SK-N-SH (cell line): ENCODE data around the gene ZPR1. TPM values are rescaled to one million over a fixed set of nuclear protein-coding genes. Genes with fewer than 3 reads are reported as not detected.

Source experiments
- CTCF ChIA-PET: fragments of 300-600, 350-600 bp; formaldehyde crosslinking; extraction: SDS; loops from one replicate; lab custom pipeline; 2021; lab: Yijun Ruan, JAX
- POLR2A ChIA-PET: fragments of 350-600 bp; sonication (Branson Sonifier 250); formaldehyde crosslinking; extraction: SDS; loops from one replicate; lab custom pipeline; 2020; ENCODE audit warnings: antibody characterized with exemption, inconsistent platforms; lab: Yijun Ruan, JAX
- DNase-seq: peaks from one replicate; pipeline ENCODE4 v3.0.0; 2012
- H2AFZ ChIP-seq: fragments of 200-600 bp; sonication (generic); 2 replicates; pipeline ENCODE4 v1.8.1; 2016; ENCODE audit warnings: antibody characterized with exemption, mild to moderate bottlenecking, low read depth
- H3F3A ChIP-seq: fragments of 200-600 bp; sonication (generic); replicated peaks from 2 replicates; pipeline ENCODE3; 2016; ENCODE audit warnings: antibody characterized with exemption, mild to moderate bottlenecking; ENCODE audit not compliant: insufficient read depth
- H3K27ac ChIP-seq, 2 experiments: fragments of 200-500 bp in 1 of 2; fragments of 200-600 bp in 1 of 2; sonication (Bioruptor generic) in 1 of 2; sonication (generic), shearing (Covaris generic) in 1 of 2; 2 replicates each; pipeline versions ENCODE4 v1.5.1 to v1.6.1; 2014 to 2016; ENCODE audit warnings: low read depth in 2 of 2, inconsistent platforms in 1 of 2, low read length in 1 of 2, mild to moderate bottlenecking in 1 of 2, mixed read lengths in 1 of 2
- H3K27me3 ChIP-seq: fragments of 200-600 bp; sonication (generic), shearing (Covaris generic); 2 replicates; pipeline ENCODE4 v1.6.1; 2016; ENCODE audit warnings: mixed run types; ENCODE audit not compliant: insufficient read depth
- H3K36me3 ChIP-seq, 2 experiments: fragments of 200-500 bp in 1 of 2; fragments of 200-600 bp in 1 of 2; sonication (Bioruptor generic) in 1 of 2; sonication (generic) in 1 of 2; replicated peaks in 1 of 2; 2 replicates each; pipeline versions ENCODE3 to v1.5.1; 2014 to 2016; ENCODE audit warnings: low read length in 1 of 2, mild to moderate bottlenecking in 1 of 2; ENCODE audit not compliant: insufficient read depth in 2 of 2, control insufficient read depth in 1 of 2
- H3K4me1 ChIP-seq, 2 experiments: fragments of 200-500 bp in 1 of 2; fragments of 200-600 bp in 1 of 2; sonication (Bioruptor generic) in 1 of 2; sonication (generic), shearing (Covaris generic) in 1 of 2; 2 replicates each; pipeline versions ENCODE4 v1.5.1 to v1.6.1; 2014 to 2016; ENCODE audit warnings: low read depth in 1 of 2, low read length in 1 of 2, mixed run types in 1 of 2; ENCODE audit not compliant: insufficient read depth in 2 of 2, control insufficient read depth in 1 of 2
- H3K4me2 ChIP-seq: fragments of 200-600 bp; sonication (generic), shearing (Covaris generic); 2 replicates; pipeline ENCODE4 v1.6.1; 2017; ENCODE audit warnings: mixed run types
- H3K4me3 ChIP-seq, 2 experiments: fragments of 200-500 bp in 1 of 2; fragments of 200-600 bp in 1 of 2; sonication (Bioruptor generic) in 1 of 2; sonication (generic), shearing (Covaris generic) in 1 of 2; 2 replicates each; pipeline versions ENCODE4 v1.5.1 to v1.8.1; 2014 to 2016; ENCODE audit warnings: low read depth in 2 of 2, inconsistent platforms in 1 of 2, low read length in 1 of 2, mild to moderate bottlenecking in 1 of 2, mixed read lengths in 1 of 2, moderate library complexity in 1 of 2
- H3K79me2 ChIP-seq: fragments of 200-600 bp; sonication (generic); 2 replicates; pipeline ENCODE4 v1.8.1; 2017; ENCODE audit warnings: mild to moderate bottlenecking; ENCODE audit not compliant: insufficient read depth
- H3K9ac ChIP-seq: fragments of 200-600 bp; sonication (generic); 2 replicates; pipeline ENCODE4 v1.6.1; 2017; ENCODE audit warnings: mixed run types
- H3K9me2 ChIP-seq: fragments of 200-600 bp; sonication (generic); 2 replicates; pipeline ENCODE4 v1.6.1; 2017; ENCODE audit warnings: mixed run types
- H3K9me3 ChIP-seq: fragments of 200-600 bp; sonication (generic); 2 replicates; pipeline ENCODE4 v1.6.1; 2017; ENCODE audit warnings: mixed run types, mild to moderate bottlenecking, moderate library complexity
- H4K20me1 ChIP-seq: fragments of 200-600 bp; sonication (generic); 2 replicates; pipeline ENCODE4 v1.6.1; 2017; ENCODE audit warnings: mild to moderate bottlenecking, mixed run types; ENCODE audit not compliant: insufficient read depth
- CHD2 ChIP-seq: fragments of 150-350 bp; IDR thresholded peaks from 2 replicates; pipeline ENCODE4 v1.6.1; 2018; ENCODE audit warnings: low read length; ENCODE audit not compliant: partially characterized antibody
- ELF1 ChIP-seq: IDR thresholded peaks from 2 replicates; pipeline ENCODE4 v1.4.0; 2012
- EZH2phosphoT487 ChIP-seq: fragments of 200-600 bp; sonication (generic); IDR thresholded peaks from 2 replicates; pipeline ENCODE4 v1.6.1; 2017; ENCODE audit warnings: low read depth, mixed run types, mild to moderate bottlenecking, antibody characterized with exemption, moderate library complexity, borderline replicate concordance
- GABPA ChIP-seq: IDR thresholded peaks from 2 replicates; pipeline ENCODE4 v1.4.0; 2012; ENCODE audit warnings: low read depth, mild to moderate bottlenecking
- GATA2 ChIP-seq: sonication (generic); formaldehyde crosslinking; IDR thresholded peaks from 2 replicates; pipeline ENCODE4 v1.5.0; 2020; ENCODE audit warnings: mild to moderate bottlenecking, missing genetic modification reagents
- JUND ChIP-seq: IDR thresholded peaks from 2 replicates; pipeline ENCODE4 v1.4.0; 2012
- NFIC ChIP-seq: IDR thresholded peaks from 2 replicates; pipeline ENCODE4 v1.4.0; 2012; ENCODE audit warnings: borderline replicate concordance
- NRF1 ChIP-seq: IDR thresholded peaks from 2 replicates; pipeline ENCODE4 v1.6.1; 2012; ENCODE audit warnings: low read depth, mild to moderate bottlenecking, low read length
- RAD21 ChIP-seq: IDR thresholded peaks from 2 replicates; pipeline ENCODE4 v1.6.1; 2012; ENCODE audit warnings: mild to moderate bottlenecking, low read length
- RCOR1 ChIP-seq: fragments of 150-350 bp; IDR thresholded peaks from 2 replicates; pipeline ENCODE4 v1.6.1; 2017; ENCODE audit warnings: antibody characterized with exemption, low read length
- RFX5 ChIP-seq: IDR thresholded peaks from 2 replicates; pipeline ENCODE4 v1.6.1; 2012; ENCODE audit warnings: mild to moderate bottlenecking, improper control_type of control experiment, low read length
- RXRA ChIP-seq: IDR thresholded peaks from 2 replicates; pipeline ENCODE4 v1.4.0; 2012; ENCODE audit warnings: low read depth, mild to moderate bottlenecking, borderline replicate concordance
- SIN3A ChIP-seq: IDR thresholded peaks from 2 replicates; pipeline ENCODE4 v1.6.1; 2012; ENCODE audit warnings: low read depth, mild to moderate bottlenecking, low read length, moderate library complexity, borderline replicate concordance
- SMC3 ChIP-seq: IDR thresholded peaks from 2 replicates; pipeline ENCODE4 v1.6.1; 2012; ENCODE audit warnings: low read depth, low read length, improper control_type of control experiment
- TAF1 ChIP-seq: IDR thresholded peaks from 2 replicates; pipeline ENCODE4 v1.6.1; 2012; ENCODE audit warnings: low read depth, mild to moderate bottlenecking, low read length, moderate library complexity, borderline replicate concordance
- TCF12 ChIP-seq: IDR thresholded peaks from 2 replicates; pipeline ENCODE4 v1.4.0; 2012
- TEAD4 ChIP-seq: IDR thresholded peaks from 2 replicates; pipeline ENCODE4 v1.4.0; 2012; ENCODE audit warnings: mild to moderate bottlenecking, borderline replicate concordance; ENCODE audit not compliant: insufficient read depth
- USF1 ChIP-seq: IDR thresholded peaks from 2 replicates; pipeline ENCODE4 v1.4.0; 2012; ENCODE audit warnings: low read depth, borderline replicate concordance
- YY1 ChIP-seq: IDR thresholded peaks from 2 replicates; pipeline ENCODE4 v1.4.0; 2012; ENCODE audit warnings: low read depth, mild to moderate bottlenecking
- WGBS: methylation state at CpG from one replicate; pipeline ENCODE4 v1.1.6; 2017; ENCODE audit warnings: low lambda C conversion rate; 5-methylcytosine and 5-hydroxymethylcytosine counted together
- polyA plus RNA-seq, 3 experiments: library from polyadenylated mRNA; depleted of rRNA; stranded (reverse); fragments of >200 nt; gene quantifications; 2 replicates each; pipeline ENCODE4 v1.2.3, GENCODE V29; 2012
- TF ChIP-seq, protein P1 (sequence below): fragments of 200-600 bp; sonication (generic); IDR thresholded peaks from 2 replicates; pipeline ENCODE4 v1.6.1; 2017; ENCODE audit warnings: antibody characterized with exemption, mild to moderate bottlenecking, moderate library complexity
- TF ChIP-seq, protein P2 (sequence below): fragments of 150-350 bp; IDR thresholded peaks from 2 replicates; pipeline ENCODE4 v1.6.1; 2017; ENCODE audit warnings: antibody characterized with exemption, low read length, low read depth, borderline replicate concordance

ZPR1 gene
- polyA plus RNA-seq, 1 of the 3 experiments (the other 2 are of a cell fraction), result 52.4 TPM

- Histone ChIP-seq H3K4me2 (no peak within 1 kb of the TSS), H3K4me1 (peaks cover 0 to 11% of the 10 kb centered on the region in 2 experiments; a peak in 1 of 4 replicates), H3K9me3 (no peaks in the 10 kb centered on the region)
- TF ChIP-seq GABPA, result no peak
- TF ChIP-seq, all 33 proteins: peak for 0
- 80% methylated on average over 16 of the region's 16 CpGs for WGBS
- Histone ChIP-seq H3K9ac (no peak within 1 kb of the TSS), H4K20me1 (no peaks in the 10 kb centered on the region), H3K27me3 (no peaks in the 10 kb centered on the region), H3K27ac (no peak within 1 kb of the TSS), H3F3A (no peaks in the 10 kb centered on the region), H3K4me3 (no peak within 1 kb of the TSS), H2AFZ (no peak within 1 kb of the TSS), H3K9me2 (no peaks in the 10 kb centered on the region), H3K36me3 (no peaks in the 10 kb centered on the region), H3K79me2 (no peaks in the 10 kb centered on the region)
- POLR2A ChIA-PET, result no interaction called here
- DNase-seq, result no peak
- CTCF ChIA-PET, result interaction anchor here (0.6 to 2.8 kb wide), 5 partner anchors 13 to 1492 kb away, joined by 3 to 13 read pairs (median 3); partner anchors contain the start of gene APOA5
Measured at GRCh38 chr11:116823031-116823843, 35.4 kb upstream of the ZPR1 start, which contains the start of gene APOA4. Gene APOA4, minus strand, starts transcription at chr11:116823304. Its CDS starts 113 bp downstream, at chr11:116823191.

DNA sequence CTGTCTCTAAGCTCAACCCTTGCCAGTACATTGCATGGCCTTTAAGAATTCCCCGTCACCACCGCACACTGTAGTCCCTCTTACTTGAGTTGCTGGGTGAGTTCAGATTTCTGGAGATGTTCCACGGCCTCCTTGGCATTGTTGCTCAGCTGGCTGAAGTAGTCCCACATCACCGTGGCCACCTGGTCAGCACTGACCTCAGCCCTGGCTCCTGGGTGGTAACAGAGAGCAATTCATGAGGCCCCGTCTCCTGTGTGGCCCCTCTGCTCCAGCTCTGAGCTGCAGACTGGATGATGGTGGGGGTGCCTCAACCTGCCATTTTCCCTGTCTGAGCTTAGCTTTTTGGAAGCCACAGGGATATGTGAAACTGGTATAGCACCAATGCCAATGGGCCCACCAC is 34.8 kb upstream of the ZPR1 start:
- TF ChIP-seq RXRA (no peak), RFX5 (no peak), CHD2 (no peak), YY1 (no peak), EZH2phosphoT487 (no peak), USF1 (no peak), ELF1 (no peak), TAF1 (no peak), NFIC (no peak), RAD21 (no peak), GATA2 (no peak), SMC3 (no peak), NRF1 (no peak), SIN3A (no peak), TCF12 (no peak), JUND (no peak), RCOR1 (no peak), TEAD4 (no peak)
- TF ChIP-seq, protein P1, sequence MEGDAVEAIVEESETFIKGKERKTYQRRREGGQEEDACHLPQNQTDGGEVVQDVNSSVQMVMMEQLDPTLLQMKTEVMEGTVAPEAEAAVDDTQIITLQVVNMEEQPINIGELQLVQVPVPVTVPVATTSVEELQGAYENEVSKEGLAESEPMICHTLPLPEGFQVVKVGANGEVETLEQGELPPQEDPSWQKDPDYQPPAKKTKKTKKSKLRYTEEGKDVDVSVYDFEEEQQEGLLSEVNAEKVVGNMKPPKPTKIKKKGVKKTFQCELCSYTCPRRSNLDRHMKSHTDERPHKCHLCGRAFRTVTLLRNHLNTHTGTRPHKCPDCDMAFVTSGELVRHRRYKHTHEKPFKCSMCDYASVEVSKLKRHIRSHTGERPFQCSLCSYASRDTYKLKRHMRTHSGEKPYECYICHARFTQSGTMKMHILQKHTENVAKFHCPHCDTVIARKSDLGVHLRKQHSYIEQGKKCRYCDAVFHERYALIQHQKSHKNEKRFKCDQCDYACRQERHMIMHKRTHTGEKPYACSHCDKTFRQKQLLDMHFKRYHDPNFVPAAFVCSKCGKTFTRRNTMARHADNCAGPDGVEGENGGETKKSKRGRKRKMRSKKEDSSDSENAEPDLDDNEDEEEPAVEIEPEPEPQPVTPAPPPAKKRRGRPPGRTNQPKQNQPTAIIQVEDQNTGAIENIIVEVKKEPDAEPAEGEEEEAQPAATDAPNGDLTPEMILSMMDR, result no peak
- TF ChIP-seq, protein P2, sequence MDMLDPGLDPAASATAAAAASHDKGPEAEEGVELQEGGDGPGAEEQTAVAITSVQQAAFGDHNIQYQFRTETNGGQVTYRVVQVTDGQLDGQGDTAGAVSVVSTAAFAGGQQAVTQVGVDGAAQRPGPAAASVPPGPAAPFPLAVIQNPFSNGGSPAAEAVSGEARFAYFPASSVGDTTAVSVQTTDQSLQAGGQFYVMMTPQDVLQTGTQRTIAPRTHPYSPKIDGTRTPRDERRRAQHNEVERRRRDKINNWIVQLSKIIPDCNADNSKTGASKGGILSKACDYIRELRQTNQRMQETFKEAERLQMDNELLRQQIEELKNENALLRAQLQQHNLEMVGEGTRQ, result no peak
- no peaks in the 10 kb centered on the region for H3K36me3 ChIP-seq
- H3K79me2 ChIP-seq, result no peaks in the 10 kb centered on the region
- H3K9ac ChIP-seq, result no peak overlapping the region
- WGBS, result 71% methylated on average over 5 of the region's 5 CpGs
- H3K27me3 ChIP-seq, result no peaks in the 10 kb centered on the region
- H3K4me2 ChIP-seq, result no peak overlapping the region
- H3K4me3 ChIP-seq, result no peak overlapping the region
- no peak overlapping the region for H3K27ac ChIP-seq
- H4K20me1 ChIP-seq, result no peaks in the 10 kb centered on the region
- no peaks in the 10 kb centered on the region for H3K9me2 ChIP-seq
- no peaks in the 10 kb centered on the region for H3F3A ChIP-seq
- peaks cover 0 to 8% of the 10 kb centered on the region in 2 experiments; a peak in 1 of 4 replicates for H3K4me1 ChIP-seq
- ChIA-PET CTCF (interaction anchor here (0.6 to 2.8 kb wide), 5 partner anchors 14 to 1492 kb away, joined by 3 to 13 read pairs (median 3); partner anchors contain the start of gene APOA5), POLR2A (no interaction called here)
- no peaks in the 10 kb centered on the region for H3K9me3 ChIP-seq
- DNase-seq, result no peak
- no peak overlapping the region for H2AFZ ChIP-seq
